ENCODE results near the gene TCOF1. TPM values are rescaled to one million over a fixed set of nuclear protein-coding genes. Genes with fewer than 3 reads are reported as not detected.

Gene TCOF1
- total RNA-seq, 1 donor from 2014 or later = 91.1 TPM

- no peaks in the 10 kb centered on the region for H3K9me3 Mint-ChIP-seq
- H3K27ac Mint-ChIP-seq (ENCODE audit: unreplicated experiment) = no peak overlapping the region
- H3K27me3 Mint-ChIP-seq (ENCODE audit: low read depth) = no peaks in the 10 kb centered on the region
- no peak for DNase-seq (ENCODE audit: low read depth, low spot score)
- H3K4me3 Mint-ChIP-seq = no peak overlapping the region
- TF ChIP-seq, protein P1, sequence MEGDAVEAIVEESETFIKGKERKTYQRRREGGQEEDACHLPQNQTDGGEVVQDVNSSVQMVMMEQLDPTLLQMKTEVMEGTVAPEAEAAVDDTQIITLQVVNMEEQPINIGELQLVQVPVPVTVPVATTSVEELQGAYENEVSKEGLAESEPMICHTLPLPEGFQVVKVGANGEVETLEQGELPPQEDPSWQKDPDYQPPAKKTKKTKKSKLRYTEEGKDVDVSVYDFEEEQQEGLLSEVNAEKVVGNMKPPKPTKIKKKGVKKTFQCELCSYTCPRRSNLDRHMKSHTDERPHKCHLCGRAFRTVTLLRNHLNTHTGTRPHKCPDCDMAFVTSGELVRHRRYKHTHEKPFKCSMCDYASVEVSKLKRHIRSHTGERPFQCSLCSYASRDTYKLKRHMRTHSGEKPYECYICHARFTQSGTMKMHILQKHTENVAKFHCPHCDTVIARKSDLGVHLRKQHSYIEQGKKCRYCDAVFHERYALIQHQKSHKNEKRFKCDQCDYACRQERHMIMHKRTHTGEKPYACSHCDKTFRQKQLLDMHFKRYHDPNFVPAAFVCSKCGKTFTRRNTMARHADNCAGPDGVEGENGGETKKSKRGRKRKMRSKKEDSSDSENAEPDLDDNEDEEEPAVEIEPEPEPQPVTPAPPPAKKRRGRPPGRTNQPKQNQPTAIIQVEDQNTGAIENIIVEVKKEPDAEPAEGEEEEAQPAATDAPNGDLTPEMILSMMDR (conservative IDR thresholded peaks at IDR 0.05) = no peak
- no peaks in the 10 kb centered on the region for H3K4me1 Mint-ChIP-seq
- H3K36me3 Mint-ChIP-seq (ENCODE audit: low read depth) = peaks cover 10% of the 10 kb centered on the region
Observed at GRCh38 chr5:150392680-150393079, 35.2 kb downstream of the TCOF1 start.

GRCh38 chr5:150393096-150393645, 35.7 kb downstream of the TCOF1 start:
- Mint-ChIP-seq H3K4me1 (no peaks in the 10 kb centered on the region), H3K27ac (ENCODE audit: unreplicated experiment) (no peak overlapping the region), H3K27me3 (ENCODE audit: low read depth) (no peaks in the 10 kb centered on the region), H3K9me3 (no peaks in the 10 kb centered on the region), H3K36me3 (ENCODE audit: low read depth) (peaks cover 10% of the 10 kb centered on the region), H3K4me3 (no peak overlapping the region)
- DNase-seq (ENCODE audit: low read depth, low spot score) = no peak
- TF ChIP-seq, protein P1 (conservative IDR thresholded peaks at IDR 0.05) = no peak

DNA sequence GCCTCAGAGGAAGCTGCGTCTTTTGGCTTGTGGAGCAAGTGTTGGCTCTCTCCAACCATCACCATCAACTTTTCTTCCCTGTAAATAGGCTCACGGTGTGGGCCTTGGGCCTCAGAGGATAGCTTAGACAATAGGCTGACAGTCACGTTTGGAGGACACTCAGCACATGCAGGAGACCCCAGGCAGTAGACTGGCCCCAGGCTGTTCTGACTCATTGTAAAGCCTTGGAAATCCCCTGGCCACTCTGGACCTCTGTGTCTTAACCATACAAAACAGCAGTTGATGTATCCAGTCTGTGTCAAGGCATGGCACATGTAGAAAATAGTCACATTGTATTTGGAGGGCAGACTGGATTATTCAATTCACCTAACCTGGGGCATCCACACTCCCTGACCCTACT, 36.6 kb downstream of the TCOF1 start:
- Mint-ChIP-seq H3K36me3 (ENCODE audit: low read depth) (peaks cover 10% of the 10 kb centered on the region), H3K4me3 (no peak overlapping the region), H3K27me3 (ENCODE audit: low read depth) (no peaks in the 10 kb centered on the region), H3K4me1 (no peaks in the 10 kb centered on the region), H3K9me3 (no peaks in the 10 kb centered on the region), H3K27ac (ENCODE audit: unreplicated experiment) (no peak overlapping the region)
- DNase-seq (ENCODE audit: low read depth, low spot score) = no peak
- TF ChIP-seq, protein P1 (conservative IDR thresholded peaks at IDR 0.05) = no peak

- H3K27ac Mint-ChIP-seq (ENCODE audit: unreplicated experiment) = no peak overlapping the region
- no peaks in the 10 kb centered on the region for H3K4me1 Mint-ChIP-seq
- TF ChIP-seq, protein P1 (conservative IDR thresholded peaks at IDR 0.05) = no peak
- no peak overlapping the region for H3K4me3 Mint-ChIP-seq
- DNase-seq (ENCODE audit: low read depth, low spot score) = no peak
- H3K27me3 Mint-ChIP-seq (ENCODE audit: low read depth) = no peaks in the 10 kb centered on the region
- peaks cover 12% of the 10 kb centered on the region for H3K36me3 Mint-ChIP-seq (ENCODE audit: low read depth)
- H3K9me3 Mint-ChIP-seq = no peaks in the 10 kb centered on the region
Observed at GRCh38 chr5:150394912-150395687, 37.6 kb downstream of the TCOF1 start.

DNA sequence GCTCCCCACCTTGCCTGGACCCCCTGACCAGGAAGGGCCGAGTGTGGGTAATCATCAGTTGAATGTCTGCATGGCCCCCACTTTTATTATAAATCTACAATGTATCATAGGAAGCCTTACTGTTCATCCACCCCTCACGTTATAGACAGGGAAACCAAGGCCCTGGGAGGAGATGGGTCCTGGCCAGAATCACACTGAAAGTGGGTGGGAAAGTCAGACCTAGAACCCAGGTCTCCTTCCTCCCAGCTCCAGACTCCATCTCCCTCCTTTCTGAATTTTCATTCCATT, 38.1 kb downstream of the TCOF1 start:
- peaks cover 15% of the 10 kb centered on the region for H3K36me3 Mint-ChIP-seq (ENCODE audit: low read depth)
- no peaks in the 10 kb centered on the region for H3K9me3 Mint-ChIP-seq
- no peaks in the 10 kb centered on the region for H3K4me1 Mint-ChIP-seq
- TF ChIP-seq, protein P1 (conservative IDR thresholded peaks at IDR 0.05) = no peak
- H3K4me3 Mint-ChIP-seq = no peak overlapping the region
- no peaks in the 10 kb centered on the region for H3K27me3 Mint-ChIP-seq (ENCODE audit: low read depth)
- no peak overlapping the region for H3K27ac Mint-ChIP-seq (ENCODE audit: unreplicated experiment)
- no peak for DNase-seq (ENCODE audit: low read depth, low spot score)

Measured in neural crest cell (in vitro differentiated cells).